Mucosa of descending colon (tissue), 3 donors: ENCODE results near the gene RPL39. TPM values are rescaled to one million over a fixed set of nuclear protein-coding genes. Genes with fewer than 3 reads are reported as not detected.
"Not testable (repeated sequence)": the region's sequence is repeated elsewhere in the genome, so short reads cannot be mapped to it uniquely, and the experiment has no call there.

Experiments used
- ATAC-seq: fragments of 200-7000 bp; cut with Tn5 transposase; one replicate; pipeline ENCODE4 v1.9.1; 2020; ENCODE audit warnings: mild to moderate bottlenecking, moderate library complexity
- DNase-seq, 3 donors: peaks; one replicate each; pipeline ENCODE4 v3.0.0-alpha.2; 2020
- H3K36me3 ChIP-seq: fragments of 200-600 bp; one replicate; pipeline ENCODE4 v1.8.0; 2021; ENCODE audit warnings: low read depth, mild to moderate bottlenecking
- H3K4me1 ChIP-seq: fragments of 200-600 bp; one replicate; pipeline ENCODE4 v1.8.0; 2021; ENCODE audit warnings: low read depth, mild to moderate bottlenecking
- H3K4me3 ChIP-seq: fragments of 200-600 bp; one replicate; pipeline ENCODE4 v1.8.0; 2021; ENCODE audit warnings: mild to moderate bottlenecking
- H3K9me3 ChIP-seq: fragments of 200-600 bp; one replicate; pipeline ENCODE4 v1.8.0; 2021; ENCODE audit warnings: mild to moderate bottlenecking
- intact Hi-C, 2 donors: fragments of 100-400 bp; cut with DNase I in 1 of 2; cut with micrococcal nuclease in 1 of 2; formaldehyde crosslinking; loops; one replicate each; pipeline versions ENCODE4 v1.11.0 to v1.11.1; 2022; cut with DNase I, micrococcal nuclease
- total RNA-seq, 3 donors: library from RNA; stranded (reverse); fragmentation: NEBNext Ultra II Directional in 2 of 3; extraction: Animal tissue kit (Norgen Biotek cat#: 25700) in 2 of 3; gene quantifications; one replicate each; pipeline versions ENCODE4 v1.2.1 to v1.2.4, GENCODE V29; 2021 to 2023
- TF ChIP-seq, protein P1 (sequence below): fragments of 200-600 bp; IDR thresholded peaks from one replicate; pipeline ENCODE4 v1.8.0; 2022; ENCODE audit warnings: antibody characterized with exemption, mild to moderate bottlenecking
- donor health status: DM: no; HTN: no; CAD: no; lungs with moderate emphysema.
- donor health status: DM: no; HTN: no; CAD: no.
- donor health status: DM: no; HTN: yes; CAD: no.

The RPL39 gene
- total RNA-seq, 3 donors from 2014 or later: 1,241 to 1,374 (median 1,261) TPM

DNA sequence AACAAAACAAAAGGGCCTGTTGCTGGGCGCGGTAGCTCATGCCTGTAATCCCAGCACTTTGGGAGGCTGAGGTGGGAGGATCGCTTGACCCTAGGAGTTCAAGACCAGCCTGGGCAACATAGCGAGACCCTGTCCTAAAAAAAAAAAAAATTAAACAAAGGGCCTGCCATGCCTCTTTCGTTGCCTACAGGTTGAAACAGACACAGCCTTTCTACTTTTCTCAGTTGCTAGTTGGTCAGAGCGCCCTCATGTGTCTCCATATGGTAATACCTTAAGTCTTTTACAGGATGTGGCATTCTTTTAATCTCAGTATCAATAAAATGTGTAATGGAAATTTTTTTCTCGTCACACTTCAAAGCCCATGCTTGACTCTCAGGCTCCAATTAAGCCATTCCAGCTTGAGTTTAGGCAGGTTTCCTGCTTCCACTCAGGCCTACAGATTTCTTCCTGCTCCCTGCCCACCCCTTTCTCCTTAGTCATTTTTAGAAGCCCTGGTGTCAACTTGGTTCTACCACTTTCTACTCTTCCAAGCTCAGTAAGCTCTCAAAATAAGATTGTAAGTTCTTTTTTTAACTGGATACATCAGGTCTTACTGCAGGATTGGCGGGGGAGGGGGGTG, 37.7 kb downstream of the RPL39 start:
- peak; percentile 33 for ATAC-seq
- Histone ChIP-seq H3K9me3 (no peaks in the 10 kb centered on the region), H3K4me1 (no peaks in the 10 kb centered on the region), H3K36me3 (no peaks in the 10 kb centered on the region), H3K4me3 (no peak overlapping the region)
- TF ChIP-seq, protein P1, sequence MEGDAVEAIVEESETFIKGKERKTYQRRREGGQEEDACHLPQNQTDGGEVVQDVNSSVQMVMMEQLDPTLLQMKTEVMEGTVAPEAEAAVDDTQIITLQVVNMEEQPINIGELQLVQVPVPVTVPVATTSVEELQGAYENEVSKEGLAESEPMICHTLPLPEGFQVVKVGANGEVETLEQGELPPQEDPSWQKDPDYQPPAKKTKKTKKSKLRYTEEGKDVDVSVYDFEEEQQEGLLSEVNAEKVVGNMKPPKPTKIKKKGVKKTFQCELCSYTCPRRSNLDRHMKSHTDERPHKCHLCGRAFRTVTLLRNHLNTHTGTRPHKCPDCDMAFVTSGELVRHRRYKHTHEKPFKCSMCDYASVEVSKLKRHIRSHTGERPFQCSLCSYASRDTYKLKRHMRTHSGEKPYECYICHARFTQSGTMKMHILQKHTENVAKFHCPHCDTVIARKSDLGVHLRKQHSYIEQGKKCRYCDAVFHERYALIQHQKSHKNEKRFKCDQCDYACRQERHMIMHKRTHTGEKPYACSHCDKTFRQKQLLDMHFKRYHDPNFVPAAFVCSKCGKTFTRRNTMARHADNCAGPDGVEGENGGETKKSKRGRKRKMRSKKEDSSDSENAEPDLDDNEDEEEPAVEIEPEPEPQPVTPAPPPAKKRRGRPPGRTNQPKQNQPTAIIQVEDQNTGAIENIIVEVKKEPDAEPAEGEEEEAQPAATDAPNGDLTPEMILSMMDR: no peak
- intact Hi-C loops: no loop called here
- peak in 1 of 3 donors; percentile 67 for DNase-seq

DNA sequence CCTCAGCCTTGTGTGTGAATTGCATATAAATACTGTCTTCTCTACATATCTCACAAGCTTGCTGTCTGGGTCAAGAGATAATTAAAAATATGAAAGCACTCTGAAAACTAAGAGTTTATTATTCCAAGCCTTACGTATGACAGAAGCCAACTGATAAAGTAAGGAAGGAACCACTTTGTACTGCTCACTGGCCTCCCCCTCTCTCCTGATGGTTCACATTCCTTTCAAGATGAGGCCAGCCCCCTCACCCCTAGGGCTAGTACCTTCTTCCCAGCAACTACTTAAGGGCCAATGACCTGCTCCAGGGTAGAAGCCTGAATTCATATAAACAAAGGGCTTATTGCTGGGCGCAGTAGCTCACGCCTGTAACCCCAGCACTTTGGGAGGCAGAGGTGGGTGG, 38.4 kb downstream of the RPL39 start:
- H3K9me3 ChIP-seq: no peaks in the 10 kb centered on the region
- H3K36me3 ChIP-seq: no peaks in the 10 kb centered on the region
- TF ChIP-seq, protein P1: no peak
- DNase-seq (no peak), ATAC-seq (no peak)
- no peaks in the 10 kb centered on the region for H3K4me1 ChIP-seq
- intact Hi-C loops: no loop called here
- H3K4me3 ChIP-seq: no peak overlapping the region

DNA sequence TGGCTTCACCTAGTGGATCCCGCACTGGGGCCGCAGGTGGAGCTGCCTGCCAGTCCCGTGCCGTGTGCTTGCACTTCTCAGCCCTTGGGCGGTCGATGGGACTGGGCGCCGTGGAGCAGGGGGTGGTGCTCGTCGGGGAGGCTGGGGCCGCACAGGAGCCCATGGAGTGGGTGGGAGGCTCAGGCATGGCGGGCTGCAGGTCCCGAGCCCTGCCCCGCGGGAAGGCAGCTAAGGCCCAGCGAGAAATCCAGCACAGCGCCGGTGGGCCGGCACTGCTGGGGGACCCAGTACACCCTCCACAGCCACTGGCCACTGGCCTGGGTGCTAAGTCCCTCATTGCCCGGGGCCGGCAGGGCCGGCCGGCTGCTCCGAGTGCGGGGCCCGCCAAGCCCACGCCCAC, 40.7 kb downstream of the RPL39 start:
- H3K9me3 ChIP-seq, intact Hi-C loops, H3K4me3 ChIP-seq, H3K4me1 ChIP-seq, ATAC-seq, DNase-seq, H3K36me3 ChIP-seq: not testable (repeated sequence)

DNA sequence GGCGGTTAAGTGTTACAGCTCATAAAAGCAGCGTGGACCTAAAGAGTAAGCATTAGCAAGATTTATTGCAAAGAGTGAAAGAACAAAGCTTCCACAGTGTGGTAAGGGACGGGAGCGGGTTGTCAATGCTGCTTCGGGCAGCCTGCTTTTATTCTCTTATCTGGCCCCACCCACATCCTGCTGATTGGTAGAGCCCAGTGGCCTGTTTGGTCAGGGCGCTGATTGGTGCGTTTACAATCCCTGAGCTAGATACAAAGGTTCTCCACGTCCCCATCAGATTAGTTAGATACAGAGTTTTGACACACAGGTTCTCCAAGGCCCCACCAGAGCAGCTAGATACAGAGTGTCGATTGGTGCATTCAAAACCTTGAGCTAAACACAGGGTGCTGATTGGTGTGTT, 41.3 kb downstream of the RPL39 start:
- H3K36me3 ChIP-seq, ATAC-seq, H3K4me1 ChIP-seq, H3K4me3 ChIP-seq, H3K9me3 ChIP-seq, intact Hi-C loops, DNase-seq: not testable (repeated sequence)

DNA sequence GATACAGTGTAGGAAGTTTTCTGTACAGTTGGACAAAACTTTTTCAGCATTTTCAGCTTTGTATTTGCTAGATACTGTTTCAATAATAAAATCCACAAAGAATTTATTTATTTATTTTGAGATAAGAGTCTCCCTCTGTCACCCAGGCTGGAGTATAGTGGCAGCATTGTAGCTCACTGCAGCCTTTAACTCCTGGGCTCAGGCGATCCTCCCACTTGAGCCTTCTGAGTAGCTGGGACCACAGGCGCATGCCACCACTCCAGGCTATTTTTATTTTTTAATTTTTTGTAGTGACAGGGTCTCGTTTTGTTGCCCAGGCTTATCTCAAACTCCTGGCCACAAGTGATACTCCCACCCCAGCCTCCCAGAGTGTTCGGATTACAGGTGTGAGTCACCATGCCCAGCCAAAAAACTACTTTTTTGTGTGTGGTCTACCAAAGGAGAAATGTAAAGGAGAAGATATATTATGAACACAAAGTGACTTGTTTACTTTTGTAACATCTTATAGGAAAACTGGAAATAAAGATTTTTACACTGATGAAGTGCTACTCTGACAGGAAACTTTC, 46.1 kb downstream of the RPL39 start:
- TF ChIP-seq, protein P1: no peak
- no peak for ATAC-seq
- H3K9me3 ChIP-seq: no peaks in the 10 kb centered on the region
- no peak for DNase-seq
- H3K4me3 ChIP-seq: no peak overlapping the region
- H3K4me1 ChIP-seq: no peaks in the 10 kb centered on the region
- intact Hi-C loops: no loop called here
- no peaks in the 10 kb centered on the region for H3K36me3 ChIP-seq

DNA sequence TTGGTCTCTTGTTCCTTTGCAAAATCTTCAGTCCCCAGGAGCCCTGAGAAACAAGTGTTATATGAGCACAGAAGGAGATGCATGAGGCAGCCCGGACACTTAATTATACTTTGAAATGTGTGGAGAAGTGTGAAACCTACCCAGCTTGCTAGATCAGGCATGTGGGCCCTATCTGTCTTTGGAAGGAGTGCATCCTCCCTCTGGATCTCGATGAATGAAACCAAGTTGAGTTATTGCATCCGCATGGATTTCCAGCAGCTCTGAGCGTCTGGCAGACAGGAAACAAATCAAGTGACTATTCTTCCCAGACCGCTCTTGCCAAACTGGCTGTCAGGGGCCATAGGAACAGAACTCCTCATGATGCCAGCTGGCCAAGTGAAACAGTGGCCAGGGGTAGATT, 52.7 kb downstream of the RPL39 start:
- no peaks in the 10 kb centered on the region for H3K36me3 ChIP-seq
- no peak for ATAC-seq
- no peaks in the 10 kb centered on the region for H3K9me3 ChIP-seq
- TF ChIP-seq, protein P1: no peak
- DNase-seq: no peak
- intact Hi-C loops: no loop called here
- no peak overlapping the region for H3K4me3 ChIP-seq
- H3K4me1 ChIP-seq: no peaks in the 10 kb centered on the region

Other genes with a start within 250 kb of the RPL39 start
- 10 to 100 TPM; 22.2 to 25.4 (median 22.9) TPM for gene STEEP1, start 226.2 kb downstream of the RPL39 start, total RNA-seq
- gene UBE2A, start 217.1 kb downstream of the RPL39 start, total RNA-seq: 10 to 100 TPM; 72.1 to 81.6 (median 79.4) TPM
- 1 to 10 TPM; 5.7 to 6.3 (median 5.9) TPM for gene NKRF, start 185.2 kb downstream of the RPL39 start, total RNA-seq
- gene SEPTIN6, start 98.5 kb downstream of the RPL39 start, total RNA-seq: 10 to 100 TPM; 10.6 to 58.1 (median 14.5) TPM
- gene SOWAHD, start 33.0 kb downstream of the RPL39 start, total RNA-seq: 1 to 10 TPM; 1.4 to 2.7 (median 2.1) TPM
- 10 to 100 TPM in 1 of 3 donors, 1 to 10 TPM in 2; 7.2 to 11.1 (median 8.8) TPM for gene UPF3B, start 61.3 kb upstream of the RPL39 start, total RNA-seq
- 10 to 100 TPM; 12.2 to 13.5 (median 12.6) TPM for gene RNF113A, start 80.1 kb upstream of the RPL39 start, total RNA-seq
- 100 to 1,000 TPM; 157 to 191 (median 187) TPM for gene NDUFA1, start 80.2 kb upstream of the RPL39 start, total RNA-seq
- gene AKAP14, start 104.3 kb upstream of the RPL39 start, total RNA-seq: not detected
- 1 to 10 TPM; 5.2 to 7.1 (median 7.0) TPM for gene NKAP, start 152.1 kb upstream of the RPL39 start, total RNA-seq